ENCODE results near the gene NAMPT.

DNA sequence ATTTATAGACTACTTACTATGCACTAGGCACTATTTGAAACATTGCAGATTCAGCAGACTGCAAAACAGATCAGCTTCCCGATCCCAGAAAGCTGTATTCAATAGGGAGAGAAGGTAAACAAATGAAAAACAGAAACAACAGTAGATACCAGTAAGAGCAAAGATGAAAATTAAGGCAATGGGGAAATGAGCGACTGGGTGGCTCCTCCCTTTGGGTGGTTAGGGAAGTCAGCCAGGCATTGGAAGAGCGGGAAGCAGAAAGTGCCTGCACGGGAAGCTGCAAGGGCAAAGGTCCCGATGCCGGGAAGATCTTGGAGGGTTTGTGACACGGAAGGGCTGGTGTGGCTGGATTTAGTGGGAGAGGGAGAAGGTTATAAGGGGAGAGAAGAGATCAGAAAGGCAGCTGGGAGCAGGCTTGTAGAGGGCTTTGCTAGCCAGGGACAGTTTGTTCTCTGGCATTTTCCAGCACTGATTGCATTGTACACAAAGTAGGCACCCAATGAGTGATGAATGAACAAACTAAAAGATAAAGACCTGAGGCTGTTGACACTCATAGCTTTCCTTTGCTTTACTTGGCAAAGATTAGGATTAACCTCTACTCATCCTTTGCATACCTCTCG is 67.8 kb downstream of the NAMPT start:
- TF ChIP-seq EZH2phosphoT487 (IDR thresholded peaks at IDR 0.05; ENCODE audit: insufficient read depth, low read depth) (no peak), EZH2 (IDR thresholded peaks at IDR 0.05; ENCODE audit: insufficient read depth, poor library complexity, severe bottlenecking) (no peak)

Data from GM23248 (cell line).